GM12875 (cell line): ENCODE measurements around the gene CTNNA3.

Experiments used
- H3K4me3 ChIP-seq: one replicate; pipeline ENCODE4 v1.5.1; 2011; ENCODE audit warnings: low read depth, low read length, control low read depth
- TF ChIP-seq, protein P1 (sequence below): IDR thresholded peaks from 2 replicates; pipeline ENCODE4 v1.5.1; 2011; ENCODE audit warnings: low read depth, mild to moderate bottlenecking, control low read depth, inconsistent platforms, low read length, moderate library complexity, borderline replicate concordance; ENCODE audit not compliant: insufficient read depth

The CTNNA3 gene

DNA sequence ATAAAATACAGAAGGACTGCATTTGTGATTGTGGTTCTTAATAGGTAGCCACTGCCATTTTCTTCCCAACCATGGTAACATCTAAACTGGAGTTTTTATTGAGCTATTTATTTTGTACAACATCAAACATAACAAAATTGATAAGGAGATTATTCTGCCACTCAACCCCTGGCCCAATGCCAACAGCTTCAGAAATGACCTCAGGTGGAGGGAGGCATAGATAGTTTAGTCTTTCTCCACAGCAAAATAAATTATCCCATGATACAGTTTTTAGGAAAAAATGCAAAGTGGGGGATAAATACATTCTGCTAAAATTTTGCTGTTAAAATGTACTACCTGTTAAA lies 712.5 kb downstream of the CTNNA3 start:
- TF ChIP-seq, protein P1, sequence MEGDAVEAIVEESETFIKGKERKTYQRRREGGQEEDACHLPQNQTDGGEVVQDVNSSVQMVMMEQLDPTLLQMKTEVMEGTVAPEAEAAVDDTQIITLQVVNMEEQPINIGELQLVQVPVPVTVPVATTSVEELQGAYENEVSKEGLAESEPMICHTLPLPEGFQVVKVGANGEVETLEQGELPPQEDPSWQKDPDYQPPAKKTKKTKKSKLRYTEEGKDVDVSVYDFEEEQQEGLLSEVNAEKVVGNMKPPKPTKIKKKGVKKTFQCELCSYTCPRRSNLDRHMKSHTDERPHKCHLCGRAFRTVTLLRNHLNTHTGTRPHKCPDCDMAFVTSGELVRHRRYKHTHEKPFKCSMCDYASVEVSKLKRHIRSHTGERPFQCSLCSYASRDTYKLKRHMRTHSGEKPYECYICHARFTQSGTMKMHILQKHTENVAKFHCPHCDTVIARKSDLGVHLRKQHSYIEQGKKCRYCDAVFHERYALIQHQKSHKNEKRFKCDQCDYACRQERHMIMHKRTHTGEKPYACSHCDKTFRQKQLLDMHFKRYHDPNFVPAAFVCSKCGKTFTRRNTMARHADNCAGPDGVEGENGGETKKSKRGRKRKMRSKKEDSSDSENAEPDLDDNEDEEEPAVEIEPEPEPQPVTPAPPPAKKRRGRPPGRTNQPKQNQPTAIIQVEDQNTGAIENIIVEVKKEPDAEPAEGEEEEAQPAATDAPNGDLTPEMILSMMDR: no peak
- no peak overlapping the region for H3K4me3 ChIP-seq

DNA sequence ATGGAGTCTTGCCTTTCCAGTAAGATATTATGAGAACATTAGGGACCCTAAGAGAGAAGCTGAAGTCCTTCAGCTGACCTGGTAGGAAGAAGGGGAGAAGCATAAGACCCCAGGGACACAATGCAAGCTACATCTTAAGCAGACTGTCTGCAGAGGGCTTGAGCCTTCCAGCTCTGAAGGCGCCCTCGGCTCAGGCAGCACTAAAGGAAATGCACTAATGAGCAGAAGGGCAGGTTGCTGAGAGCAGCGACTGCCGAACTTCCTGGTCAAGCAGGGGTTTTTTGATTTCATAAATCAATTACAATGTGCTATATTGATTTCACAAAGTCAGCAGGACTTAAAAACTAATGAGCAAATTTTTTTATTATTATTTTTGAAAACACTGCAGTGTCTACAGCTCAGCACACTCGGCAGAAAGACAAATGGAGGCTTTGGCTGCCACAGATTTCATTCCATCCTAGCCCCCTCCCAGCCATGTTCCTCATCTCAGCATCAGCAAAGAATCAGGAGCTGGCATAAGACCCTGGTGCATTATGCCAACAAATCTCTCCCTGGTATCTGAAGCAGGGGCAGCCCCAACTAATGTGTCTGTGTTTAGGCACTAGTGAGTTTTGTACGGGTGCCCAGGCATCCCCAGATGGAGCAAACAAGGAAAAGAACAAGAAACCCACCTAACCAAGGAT lies 713.1 kb downstream of the CTNNA3 start:
- TF ChIP-seq, protein P1: no peak
- H3K4me3 ChIP-seq: no peak overlapping the region

DNA sequence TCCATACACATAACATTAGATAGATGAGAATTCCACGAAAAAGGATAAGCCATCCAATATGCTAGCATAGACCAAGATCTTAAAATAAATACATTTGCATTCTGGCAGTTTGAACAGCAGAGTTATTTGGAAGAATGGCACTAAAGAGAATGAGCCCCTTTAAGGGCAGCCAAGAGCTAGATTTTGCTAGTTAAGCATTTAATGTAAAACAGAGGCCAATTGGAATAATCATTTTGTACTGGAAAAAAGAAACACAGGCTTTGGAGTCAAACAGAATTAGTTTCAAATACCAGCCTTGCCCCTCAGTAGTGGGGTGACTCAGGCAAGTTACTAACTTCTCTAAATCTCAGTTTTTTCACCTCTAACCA lies 714.0 kb downstream of the CTNNA3 start:
- TF ChIP-seq, protein P1: no peak
- H3K4me3 ChIP-seq: no peak overlapping the region

DNA sequence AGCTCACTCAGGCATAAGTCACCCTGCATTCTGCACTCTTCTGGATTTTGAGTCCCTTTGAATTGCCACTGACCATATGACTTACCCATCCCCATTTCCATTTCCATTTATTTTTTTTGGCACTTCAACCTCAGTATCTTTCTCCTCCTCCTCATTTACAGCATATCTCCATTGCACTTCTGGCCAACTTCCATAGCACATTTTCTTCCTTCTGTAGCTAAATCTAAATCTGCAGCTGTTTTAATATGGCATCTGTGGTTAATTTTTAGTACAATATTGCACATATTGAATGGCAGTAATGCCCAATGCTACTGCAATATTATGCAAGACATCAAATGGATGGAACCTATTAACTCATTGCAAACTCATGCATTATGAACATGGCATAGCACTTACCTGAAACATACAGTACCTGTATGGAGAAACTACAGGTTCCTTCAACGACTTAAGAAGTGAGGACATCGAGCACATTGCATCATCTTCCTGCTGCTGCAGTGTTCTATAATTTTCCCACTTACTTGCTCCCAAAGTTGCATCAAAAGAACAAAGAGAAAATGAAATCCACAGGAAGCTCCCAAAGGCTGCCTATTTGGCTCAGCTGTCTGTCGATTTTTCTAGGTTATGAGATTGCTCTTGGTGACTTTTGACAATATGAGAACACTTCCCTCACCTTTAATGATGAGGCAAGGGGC lies 714.5 kb downstream of the CTNNA3 start:
- no peak overlapping the region for H3K4me3 ChIP-seq

DNA sequence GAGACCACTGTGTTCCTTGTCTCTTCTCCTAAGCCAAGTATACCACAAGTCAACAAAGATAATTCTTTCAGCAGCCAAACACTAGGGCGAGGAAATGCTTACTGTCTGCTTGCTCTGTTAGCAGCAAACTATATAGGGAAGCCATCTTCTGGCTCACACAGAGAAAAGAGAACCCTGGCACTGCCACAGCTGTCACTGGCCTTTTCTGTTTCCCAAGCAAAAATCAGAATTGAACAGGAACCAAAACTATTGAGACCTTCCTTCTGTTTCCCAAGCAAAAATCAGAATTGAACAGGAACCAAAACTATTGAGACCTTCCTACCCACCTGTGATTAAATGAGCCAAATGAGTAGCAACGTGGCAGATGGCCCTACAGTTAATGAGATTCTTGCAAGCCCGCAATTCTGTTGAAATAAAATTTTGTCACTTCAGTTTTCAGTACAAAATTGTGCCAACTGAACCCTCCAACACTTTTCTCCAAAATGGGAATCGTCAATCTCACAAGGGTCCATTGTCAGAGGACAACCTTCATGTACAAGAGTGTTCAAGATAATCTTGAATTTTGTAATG lies 715.7 kb downstream of the CTNNA3 start:
- TF ChIP-seq, protein P1: no peak
- no peak overlapping the region for H3K4me3 ChIP-seq

More for the DNA sequence above, 714.5 kb downstream of the CTNNA3 start:
- TF ChIP-seq, protein P1: no peak

DNA sequence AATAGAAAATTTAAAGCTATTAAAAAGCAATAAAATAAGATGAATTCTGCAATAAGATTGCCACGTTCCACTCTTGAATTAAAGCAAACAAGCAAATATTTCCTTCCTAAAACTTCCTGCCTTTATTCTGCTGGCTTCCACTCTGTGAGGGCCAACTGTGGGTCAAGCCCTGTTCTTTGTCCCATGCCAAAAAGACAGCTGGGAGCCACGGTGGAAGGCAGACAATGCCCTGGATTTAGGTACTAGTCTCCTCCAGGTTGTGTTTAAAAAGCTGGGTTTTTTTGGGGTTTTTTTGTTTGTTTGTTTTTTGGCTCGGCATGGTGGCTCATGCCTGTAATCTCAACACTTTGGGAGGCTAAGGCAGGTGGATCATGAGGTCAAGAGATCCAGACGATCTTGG lies 731.0 kb downstream of the CTNNA3 start:
- no peak overlapping the region for H3K4me3 ChIP-seq
- TF ChIP-seq, protein P1: no peak

DNA sequence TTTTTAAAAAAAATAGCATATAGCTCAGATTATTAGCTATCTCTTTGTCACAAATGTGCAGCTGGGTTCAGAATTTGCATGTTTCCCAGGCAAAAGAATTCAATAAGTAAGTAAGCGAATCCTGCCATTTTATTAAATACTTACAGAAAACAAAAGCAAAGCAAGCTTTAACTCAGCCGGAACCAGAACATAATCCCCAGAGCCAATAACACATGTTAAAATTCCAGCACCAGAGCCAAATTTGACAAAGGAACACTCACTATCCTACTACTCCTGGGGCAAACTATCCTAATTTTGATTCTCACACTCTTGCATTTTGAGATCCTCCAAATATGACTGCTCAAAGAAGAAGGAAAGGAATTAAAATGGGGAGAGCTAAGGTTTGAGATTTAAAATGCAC lies 737.5 kb downstream of the CTNNA3 start:
- TF ChIP-seq, protein P1: no peak
- H3K4me3 ChIP-seq: no peak overlapping the region
